ENCODE measurements around the gene RAB8A.

- TF ChIP-seq CTCF (IDR thresholded peaks at IDR 0.05) (no peak), EZH2 (IDR thresholded peaks at IDR 0.05) (no peak), EZH2phosphoT487 (IDR thresholded peaks at IDR 0.05) (no peak)
Observed at GRCh38 chr19:16115301-16116039, 3.8 kb downstream of the RAB8A start.
